ENCODE results near the gene S100A7. TPM values are rescaled to one million over a fixed set of nuclear protein-coding genes. Genes with fewer than 3 reads are reported as not detected.
"Not testable (repeated sequence)": the region's sequence is repeated elsewhere in the genome, so short reads cannot be mapped to it uniquely, and the experiment has no call there.

Gene S100A7
- total RNA-seq, 1 experiment from 2014 or later, result not detected

DNA sequence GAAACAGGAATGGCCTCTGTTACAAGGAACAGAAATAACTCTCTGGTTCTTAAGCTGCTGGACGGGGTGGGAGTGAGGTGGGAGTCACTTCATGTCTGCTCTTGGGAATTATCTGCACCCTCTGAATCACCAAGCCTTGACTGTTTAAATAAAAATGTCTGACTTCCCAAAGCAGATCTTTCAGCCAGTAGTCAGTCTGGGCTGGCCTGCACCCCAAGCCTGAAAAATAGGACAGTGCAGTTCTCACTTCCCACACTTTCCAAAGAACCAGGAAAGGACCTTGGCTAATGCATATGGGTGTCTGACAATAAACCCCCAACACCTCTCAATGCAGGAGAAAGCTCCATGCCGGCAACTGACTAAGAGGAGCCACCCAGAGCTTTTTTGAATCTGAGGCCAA is 796 bp downstream of the S100A7 start:
- Histone ChIP-seq H3K36me3 (ENCODE audit: insufficient read depth, low read length, poor library complexity, severe bottlenecking) (no peaks in the 10 kb centered on the region), H3K27ac (ENCODE audit: low read depth, low read length, poor library complexity, severe bottlenecking) (no peak overlapping the region), H3K9me3 (ENCODE audit: low read depth, low read length, poor library complexity, severe bottlenecking) (no peaks in the 10 kb centered on the region), H3K4me1 (ENCODE audit: insufficient read depth, low read length, poor library complexity, severe bottlenecking) (no peaks in the 10 kb centered on the region), H3K27me3 (replicated peaks; ENCODE audit: insufficient read depth, low read depth, low read length, poor library complexity) (peaks cover 81% of the 10 kb centered on the region), H3K4me3 (ENCODE audit: low read depth, low read length, poor library complexity, severe bottlenecking) (no peak overlapping the region)
- ChIA-PET POLR2A (ENCODE audit: low non-redundant PET) (no interaction called here), CTCF (interaction anchor here (0.6 kb wide), 1 partner anchor 197 kb away, joined by 4 read pairs; no protein-coding TSS in a partner anchor)
- no TSS peak for BruUV-seq (replicated peaks)
- intact Hi-C loops (cut with micrococcal nuclease; ENCODE audit: unreplicated experiment), result no loop called here
- TF ChIP-seq EZH2 (IDR thresholded peaks at IDR 0.05; ENCODE audit: borderline replicate concordance, low read depth, low read length, poor library complexity, severe bottlenecking), result no peak
- TF ChIP-seq, protein P1, sequence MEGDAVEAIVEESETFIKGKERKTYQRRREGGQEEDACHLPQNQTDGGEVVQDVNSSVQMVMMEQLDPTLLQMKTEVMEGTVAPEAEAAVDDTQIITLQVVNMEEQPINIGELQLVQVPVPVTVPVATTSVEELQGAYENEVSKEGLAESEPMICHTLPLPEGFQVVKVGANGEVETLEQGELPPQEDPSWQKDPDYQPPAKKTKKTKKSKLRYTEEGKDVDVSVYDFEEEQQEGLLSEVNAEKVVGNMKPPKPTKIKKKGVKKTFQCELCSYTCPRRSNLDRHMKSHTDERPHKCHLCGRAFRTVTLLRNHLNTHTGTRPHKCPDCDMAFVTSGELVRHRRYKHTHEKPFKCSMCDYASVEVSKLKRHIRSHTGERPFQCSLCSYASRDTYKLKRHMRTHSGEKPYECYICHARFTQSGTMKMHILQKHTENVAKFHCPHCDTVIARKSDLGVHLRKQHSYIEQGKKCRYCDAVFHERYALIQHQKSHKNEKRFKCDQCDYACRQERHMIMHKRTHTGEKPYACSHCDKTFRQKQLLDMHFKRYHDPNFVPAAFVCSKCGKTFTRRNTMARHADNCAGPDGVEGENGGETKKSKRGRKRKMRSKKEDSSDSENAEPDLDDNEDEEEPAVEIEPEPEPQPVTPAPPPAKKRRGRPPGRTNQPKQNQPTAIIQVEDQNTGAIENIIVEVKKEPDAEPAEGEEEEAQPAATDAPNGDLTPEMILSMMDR (conservative IDR thresholded peaks at IDR 0.05; ENCODE audit: low read depth, low read length), result no peak
- no peak for DNase-seq (ENCODE audit: low spot score)

DNA sequence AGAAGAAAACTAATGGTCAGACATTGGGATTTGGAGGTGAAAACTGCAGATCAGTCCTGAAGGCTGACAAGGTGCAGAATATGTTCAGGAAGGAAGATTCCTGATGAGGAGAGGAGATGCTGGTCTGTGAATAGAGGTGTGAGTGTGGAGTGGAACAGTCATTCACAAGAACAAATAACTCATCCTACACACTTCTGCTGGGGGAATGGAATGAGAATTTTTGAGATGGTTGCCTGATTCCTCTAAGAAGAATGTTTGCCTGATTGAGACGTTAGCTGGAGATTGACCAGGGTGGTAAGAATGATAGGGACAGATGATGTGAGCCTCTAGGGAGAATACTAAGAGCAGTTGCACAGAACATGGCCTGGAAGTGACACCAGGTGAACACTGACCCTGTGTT is 4.1 kb downstream of the S100A7 start:
- BruUV-seq (replicated peaks), result no TSS peak
- no peak for DNase-seq (ENCODE audit: low spot score)
- TF ChIP-seq, protein P1 (conservative IDR thresholded peaks at IDR 0.05; ENCODE audit: low read depth, low read length), result no peak
- no peak for TF ChIP-seq EZH2 (IDR thresholded peaks at IDR 0.05; ENCODE audit: borderline replicate concordance, low read depth, low read length, poor library complexity, severe bottlenecking)
- Histone ChIP-seq H3K27ac (ENCODE audit: low read depth, low read length, poor library complexity, severe bottlenecking) (no peak overlapping the region), H3K36me3 (ENCODE audit: insufficient read depth, low read length, poor library complexity, severe bottlenecking) (no peaks in the 10 kb centered on the region), H3K4me1 (ENCODE audit: insufficient read depth, low read length, poor library complexity, severe bottlenecking) (no peaks in the 10 kb centered on the region), H3K9me3 (ENCODE audit: low read depth, low read length, poor library complexity, severe bottlenecking) (no peaks in the 10 kb centered on the region), H3K27me3 (replicated peaks; ENCODE audit: insufficient read depth, low read depth, low read length, poor library complexity) (peaks cover 52% of the 10 kb centered on the region), H3K4me3 (ENCODE audit: low read depth, low read length, poor library complexity, severe bottlenecking) (no peak overlapping the region)
- ChIA-PET POLR2A (ENCODE audit: low non-redundant PET) (no interaction called here), CTCF (no interaction called here)
- intact Hi-C loops (cut with micrococcal nuclease; ENCODE audit: unreplicated experiment), result no loop called here

DNA sequence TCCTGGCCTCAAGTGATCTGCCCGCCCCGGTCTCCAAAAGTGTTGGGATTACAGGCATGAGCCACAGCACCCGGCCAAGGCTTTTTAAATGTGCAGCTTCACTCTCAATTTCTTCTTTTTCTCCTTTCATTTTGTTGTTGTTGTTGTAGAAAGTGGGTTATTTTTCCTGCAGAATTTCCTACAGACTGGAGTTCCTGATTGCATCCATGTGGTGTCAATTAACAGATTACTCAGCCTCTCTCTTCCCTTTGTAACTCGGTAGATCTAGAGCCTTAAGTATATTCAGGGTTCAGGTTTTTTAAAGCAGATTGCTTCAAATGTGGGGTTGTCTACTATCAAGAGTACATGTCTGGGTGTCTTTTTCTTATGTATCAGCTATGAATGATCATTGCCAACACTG is 11.6 kb downstream of the S100A7 start:
- H3K27me3 ChIP-seq (replicated peaks; ENCODE audit: insufficient read depth, low read depth, low read length, poor library complexity), result peaks cover 68% of the 10 kb centered on the region
- H3K4me1 ChIP-seq (ENCODE audit: insufficient read depth, low read length, poor library complexity, severe bottlenecking); H3K27ac ChIP-seq (ENCODE audit: low read depth, low read length, poor library complexity, severe bottlenecking); CTCF ChIA-PET; H3K4me3 ChIP-seq (ENCODE audit: low read depth, low read length, poor library complexity, severe bottlenecking); H3K9me3 ChIP-seq (ENCODE audit: low read depth, low read length, poor library complexity, severe bottlenecking); BruUV-seq (replicated peaks); POLR2A ChIA-PET (ENCODE audit: low non-redundant PET); DNase-seq (ENCODE audit: low spot score); H3K36me3 ChIP-seq (ENCODE audit: insufficient read depth, low read length, poor library complexity, severe bottlenecking); intact Hi-C loops (cut with micrococcal nuclease; ENCODE audit: unreplicated experiment): not testable (repeated sequence)

DNA sequence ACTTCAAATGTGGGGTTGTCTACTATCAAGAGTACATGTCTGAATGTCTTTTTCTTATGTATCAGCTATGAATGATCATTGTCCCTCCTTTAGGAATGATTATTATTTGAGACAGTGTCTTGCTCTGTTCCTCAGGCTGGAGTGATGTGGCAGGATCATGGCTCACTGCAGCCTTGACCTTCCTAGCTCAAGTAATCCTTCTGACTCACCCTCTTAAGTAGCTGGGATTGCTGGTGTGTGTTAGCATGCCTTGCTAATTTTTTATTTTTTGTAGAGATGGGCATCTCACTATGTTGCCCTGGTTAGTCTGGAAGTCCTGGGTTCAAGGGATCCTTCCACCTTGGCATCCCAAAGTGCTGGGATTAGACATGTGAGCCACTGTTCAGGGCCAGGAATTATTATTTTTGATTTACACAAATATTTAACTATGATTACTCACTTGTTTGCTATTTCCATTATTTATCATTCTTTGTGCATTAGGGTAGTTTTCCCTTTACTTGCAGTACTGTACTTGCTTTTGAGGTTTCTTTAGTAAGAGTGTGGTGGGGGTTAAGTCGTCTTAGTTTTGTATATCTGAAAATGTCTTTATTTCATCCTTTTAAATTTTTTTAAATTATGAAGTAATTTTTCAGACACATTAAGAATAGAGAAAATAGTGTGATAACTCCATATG is 12.8 kb downstream of the S100A7 start:
- no peak overlapping the region for H3K27ac ChIP-seq (ENCODE audit: low read depth, low read length, poor library complexity, severe bottlenecking)
- ChIA-PET POLR2A (ENCODE audit: low non-redundant PET) (no interaction called here), CTCF (no interaction called here)
- no peaks in the 10 kb centered on the region for H3K36me3 ChIP-seq (ENCODE audit: insufficient read depth, low read length, poor library complexity, severe bottlenecking)
- intact Hi-C loops (cut with micrococcal nuclease; ENCODE audit: unreplicated experiment), result no loop called here
- BruUV-seq (replicated peaks), result no TSS peak
- H3K27me3 ChIP-seq (replicated peaks; ENCODE audit: insufficient read depth, low read depth, low read length, poor library complexity), result peaks cover 69% of the 10 kb centered on the region
- TF ChIP-seq, protein P1 (conservative IDR thresholded peaks at IDR 0.05; ENCODE audit: low read depth, low read length), result no peak
- no peak for TF ChIP-seq EZH2 (IDR thresholded peaks at IDR 0.05; ENCODE audit: borderline replicate concordance, low read depth, low read length, poor library complexity, severe bottlenecking)
- DNase-seq (ENCODE audit: low spot score), result no peak
- H3K4me3 ChIP-seq (ENCODE audit: low read depth, low read length, poor library complexity, severe bottlenecking), result no peak overlapping the region
- no peaks in the 10 kb centered on the region for H3K9me3 ChIP-seq (ENCODE audit: low read depth, low read length, poor library complexity, severe bottlenecking)
- no peaks in the 10 kb centered on the region for H3K4me1 ChIP-seq (ENCODE audit: insufficient read depth, low read length, poor library complexity, severe bottlenecking)

All from A673 (cell line).